AG09319 (cell line): ENCODE measurements around the gene ARID1B.
"Not testable (repeated sequence)": the region's sequence is repeated elsewhere in the genome, so short reads cannot be mapped to it uniquely, and the experiment has no call there.

Source experiments
- DNase-seq: peaks from one replicate; pipeline ENCODE4 v3.0.0-alpha.2; 2010; ENCODE audit warnings: low read depth; ENCODE audit errors: extremely low read depth
- CTCF ChIP-seq: IDR thresholded peaks from 2 replicates; pipeline ENCODE4 v1.5.1; 2011; ENCODE audit warnings: low read depth, mild to moderate bottlenecking, inconsistent platforms, low read length, moderate library complexity

ARID1B gene

GRCh38 chr6:156982168-156982567, 205.0 kb downstream of the ARID1B start:
- no peak for DNase-seq
- TF ChIP-seq CTCF: no peak

- DNase-seq: not testable (repeated sequence)
Measured at GRCh38 chr6:156982864-156983263, 205.7 kb downstream of the ARID1B start.

GRCh38 chr6:156984178-156984738, 207.1 kb downstream of the ARID1B start:
- no peak for DNase-seq
- no peak for TF ChIP-seq CTCF

GRCh38 chr6:156985309-156985708, 208.1 kb downstream of the ARID1B start:
- TF ChIP-seq CTCF: no peak
- no peak for DNase-seq

GRCh38 chr6:156988276-156989158, 211.3 kb downstream of the ARID1B start:
- no peak for DNase-seq

GRCh38 chr6:156989159-156989806, 212.1 kb downstream of the ARID1B start:
- no peak for DNase-seq
- no peak for TF ChIP-seq CTCF

More at GRCh38 chr6:156988276-156989158, 211.3 kb downstream of the ARID1B start:
- no peak for TF ChIP-seq CTCF

GRCh38 chr6:156992020-156992804, 215.0 kb downstream of the ARID1B start:
- DNase-seq: no peak

More at GRCh38 chr6:156992020-156992804, 215.0 kb downstream of the ARID1B start:
- no peak for TF ChIP-seq CTCF
